ENCODE measurements around the gene GSC2. TPM values are rescaled to one million over a fixed set of nuclear protein-coding genes. Genes with fewer than 3 reads are reported as not detected.
A peak's percentile ranks its signal among the peaks of the same experiment; 100 is the strongest.

Gene GSC2
- total and polyA plus RNA-seq, 9 of the 15 experiments (the other 6 are each of a cell fraction or from before 2014, with no cell fraction given): not detected

GRCh38 chr22:19152942-19153883 is 3.1 kb upstream of the GSC2 start (continued):
- TF ChIP-seq ZNF639 (CRISPR knock-in tag; conservative IDR thresholded peaks at IDR 0.05 in 1 of 2, IDR thresholded peaks at IDR 0.05 in 1 of 2): peak in 1 of 2 experiments; percentile 17; a peak in 1 of 4 replicates
- no peak for TF ChIP-seq PPARD (CRISPR knock-in tag; IDR thresholded peaks at IDR 0.05)
- no peak for TF ChIP-seq HINFP (tag; conservative IDR thresholded peaks at IDR 0.05; ENCODE audit: low read depth)
- no peak for TF ChIP-seq FOS (IDR thresholded peaks at IDR 0.05; ENCODE audit: extremely low read depth, insufficient read length)
- no peak for TF ChIP-seq NELFE (IDR thresholded peaks at IDR 0.05; ENCODE audit: insufficient read depth, insufficient read length)
- TF ChIP-seq NCOA2 (IDR thresholded peaks at IDR 0.05; ENCODE audit: partially characterized antibody in 2 of 2): no peak
- no peak for TF ChIP-seq DMBX1 (CRISPR knock-in tag; IDR thresholded peaks at IDR 0.05; ENCODE audit: borderline replicate concordance)
- no peak for TF ChIP-seq STAT5A (IDR thresholded peaks at IDR 0.05; ENCODE audit: borderline replicate concordance, low read length)
- TF ChIP-seq ZNF609 (CRISPR knock-in tag; IDR thresholded peaks at IDR 0.05; ENCODE audit: borderline replicate concordance): peak; percentile 75; the same call in 1 of the 2 replicates
- TF ChIP-seq TOE1 (IDR thresholded peaks at IDR 0.05; ENCODE audit: borderline replicate concordance): peak; percentile 71
- peak; percentile 63; the same call in 1 of the 2 replicates for TF ChIP-seq TOE1 (CRISPR knock-in tag; IDR thresholded peaks at IDR 0.05; ENCODE audit: borderline replicate concordance, low read depth)
- TF ChIP-seq ZNF398 (CRISPR knock-in tag; IDR thresholded peaks at IDR 0.05): no peak
- TF ChIP-seq TEAD1 (CRISPR knock-in tag; IDR thresholded peaks at IDR 0.05): no peak
- no peak for TF ChIP-seq NFATC3 (IDR thresholded peaks at IDR 0.05)
- no peak for TF ChIP-seq IFI16 (CRISPR knock-in tag; IDR thresholded peaks at IDR 0.05)

Data from K562 (cell line).